Endothelial cell (in vitro differentiated cells): Measurements from ENCODE around the gene PLXNA2. TPM values are rescaled to one million over a fixed set of nuclear protein-coding genes. Genes with fewer than 3 reads are reported as not detected.

Source experiments
- DNase-seq: peaks from one replicate; pipeline ENCODE4 v3.0.0; 2021; ENCODE audit warnings: low spot score
- H3K27ac Mint-ChIP-seq: one replicate; pipeline ENCODE4 v1.8.0; 2021; ENCODE audit warnings: mixed read lengths, inconsistent platforms; ENCODE audit not compliant: unreplicated experiment
- H3K27me3 Mint-ChIP-seq: one replicate; pipeline ENCODE4 v1.8.0; 2021; ENCODE audit warnings: mild to moderate bottlenecking, moderate library complexity, mixed read lengths, inconsistent platforms; ENCODE audit not compliant: unreplicated experiment
- H3K36me3 Mint-ChIP-seq: one replicate; pipeline ENCODE4 v1.8.0; 2021; ENCODE audit warnings: mild to moderate bottlenecking, low read depth, mixed read lengths, inconsistent platforms; ENCODE audit not compliant: unreplicated experiment
- H3K4me1 Mint-ChIP-seq: one replicate; pipeline ENCODE4 v1.8.0; 2021; ENCODE audit warnings: mild to moderate bottlenecking, mixed read lengths, inconsistent platforms; ENCODE audit not compliant: unreplicated experiment
- H3K4me3 Mint-ChIP-seq: one replicate; pipeline ENCODE4 v1.8.0; 2021; ENCODE audit warnings: mild to moderate bottlenecking, mixed read lengths, inconsistent platforms; ENCODE audit not compliant: unreplicated experiment
- H3K9me3 Mint-ChIP-seq: one replicate; pipeline ENCODE4 v1.8.0; 2021; ENCODE audit warnings: mixed read lengths, inconsistent platforms; ENCODE audit not compliant: unreplicated experiment
- total RNA-seq: library from RNA; stranded (reverse); fragmentation: NEBNext Ultra II Directional; extraction: Animal tissue kit (Norgen Biotek cat#: 25700); gene quantifications from one replicate; pipeline ENCODE4 v1.2.1, GENCODE V29; 2021; ENCODE audit not compliant: unreplicated experiment
- TF ChIP-seq, protein P1 (sequence below): fragments of 200-600 bp; sonication (generic); IDR thresholded peaks from one replicate; pipeline ENCODE4 v1.5.0; 2021; ENCODE audit warnings: antibody characterized with exemption; ENCODE audit not compliant: unreplicated experiment

PLXNA2 gene
- total RNA-seq, 1 donor from 2014 or later, result 25.6 TPM

DNA sequence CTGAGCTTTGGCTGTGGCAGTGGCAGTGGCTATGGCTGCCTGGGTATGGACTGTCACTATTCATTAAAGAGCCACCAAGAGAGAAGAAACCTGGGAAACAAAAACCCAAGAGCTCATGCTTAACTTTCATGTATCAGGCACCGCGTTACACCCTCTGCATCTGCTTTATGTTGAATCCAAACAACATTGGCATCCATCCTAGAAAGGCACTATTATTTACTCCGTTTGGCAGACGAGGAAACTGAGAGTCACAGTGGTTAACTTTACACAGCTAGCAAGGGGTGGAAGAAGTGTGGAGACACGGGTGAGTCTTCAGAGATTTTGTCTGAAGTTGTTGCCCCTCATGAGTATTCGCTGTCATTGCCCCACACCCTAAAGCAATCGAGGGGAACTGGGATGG lies 63.8 kb downstream of the PLXNA2 start:
- no peaks in the 10 kb centered on the region for H3K9me3 Mint-ChIP-seq
- H3K27ac Mint-ChIP-seq, result no peak overlapping the region
- H3K27me3 Mint-ChIP-seq, result peaks cover 8% of the 10 kb centered on the region
- no peak for DNase-seq
- H3K36me3 Mint-ChIP-seq, result no peaks in the 10 kb centered on the region
- H3K4me3 Mint-ChIP-seq, result no peak overlapping the region
- TF ChIP-seq, protein P1, sequence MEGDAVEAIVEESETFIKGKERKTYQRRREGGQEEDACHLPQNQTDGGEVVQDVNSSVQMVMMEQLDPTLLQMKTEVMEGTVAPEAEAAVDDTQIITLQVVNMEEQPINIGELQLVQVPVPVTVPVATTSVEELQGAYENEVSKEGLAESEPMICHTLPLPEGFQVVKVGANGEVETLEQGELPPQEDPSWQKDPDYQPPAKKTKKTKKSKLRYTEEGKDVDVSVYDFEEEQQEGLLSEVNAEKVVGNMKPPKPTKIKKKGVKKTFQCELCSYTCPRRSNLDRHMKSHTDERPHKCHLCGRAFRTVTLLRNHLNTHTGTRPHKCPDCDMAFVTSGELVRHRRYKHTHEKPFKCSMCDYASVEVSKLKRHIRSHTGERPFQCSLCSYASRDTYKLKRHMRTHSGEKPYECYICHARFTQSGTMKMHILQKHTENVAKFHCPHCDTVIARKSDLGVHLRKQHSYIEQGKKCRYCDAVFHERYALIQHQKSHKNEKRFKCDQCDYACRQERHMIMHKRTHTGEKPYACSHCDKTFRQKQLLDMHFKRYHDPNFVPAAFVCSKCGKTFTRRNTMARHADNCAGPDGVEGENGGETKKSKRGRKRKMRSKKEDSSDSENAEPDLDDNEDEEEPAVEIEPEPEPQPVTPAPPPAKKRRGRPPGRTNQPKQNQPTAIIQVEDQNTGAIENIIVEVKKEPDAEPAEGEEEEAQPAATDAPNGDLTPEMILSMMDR, result no peak
- H3K4me1 Mint-ChIP-seq, result peaks cover 15% of the 10 kb centered on the region

DNA sequence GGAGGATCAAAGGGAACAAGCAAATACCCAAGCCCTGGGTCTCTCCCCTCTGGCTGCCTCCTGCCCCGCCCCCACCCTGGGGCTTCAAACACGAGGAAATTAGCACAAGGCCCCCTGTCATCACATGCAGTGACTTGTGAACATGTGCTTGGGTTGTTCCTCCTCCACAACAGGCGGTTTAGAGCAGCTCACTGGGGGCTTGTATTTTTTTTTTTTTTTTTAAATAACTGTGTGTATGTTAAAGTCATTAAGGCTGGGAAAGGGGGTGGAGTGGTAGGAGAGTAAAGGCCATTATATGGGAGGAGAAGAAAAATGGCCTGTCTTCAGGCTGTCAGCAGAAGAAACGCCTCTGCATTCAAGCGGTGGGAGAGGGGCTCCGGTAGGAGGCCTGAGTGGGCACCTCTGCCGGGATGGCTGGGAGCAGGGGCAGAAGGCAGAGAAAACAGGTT lies 64.2 kb downstream of the PLXNA2 start:
- H3K27me3 Mint-ChIP-seq, result peaks cover 8% of the 10 kb centered on the region
- no peak for DNase-seq
- H3K4me3 Mint-ChIP-seq, result no peak overlapping the region
- TF ChIP-seq, protein P1, result no peak
- H3K9me3 Mint-ChIP-seq, result no peaks in the 10 kb centered on the region
- no peaks in the 10 kb centered on the region for H3K36me3 Mint-ChIP-seq
- H3K4me1 Mint-ChIP-seq, result peaks cover 16% of the 10 kb centered on the region
- H3K27ac Mint-ChIP-seq, result no peak overlapping the region

DNA sequence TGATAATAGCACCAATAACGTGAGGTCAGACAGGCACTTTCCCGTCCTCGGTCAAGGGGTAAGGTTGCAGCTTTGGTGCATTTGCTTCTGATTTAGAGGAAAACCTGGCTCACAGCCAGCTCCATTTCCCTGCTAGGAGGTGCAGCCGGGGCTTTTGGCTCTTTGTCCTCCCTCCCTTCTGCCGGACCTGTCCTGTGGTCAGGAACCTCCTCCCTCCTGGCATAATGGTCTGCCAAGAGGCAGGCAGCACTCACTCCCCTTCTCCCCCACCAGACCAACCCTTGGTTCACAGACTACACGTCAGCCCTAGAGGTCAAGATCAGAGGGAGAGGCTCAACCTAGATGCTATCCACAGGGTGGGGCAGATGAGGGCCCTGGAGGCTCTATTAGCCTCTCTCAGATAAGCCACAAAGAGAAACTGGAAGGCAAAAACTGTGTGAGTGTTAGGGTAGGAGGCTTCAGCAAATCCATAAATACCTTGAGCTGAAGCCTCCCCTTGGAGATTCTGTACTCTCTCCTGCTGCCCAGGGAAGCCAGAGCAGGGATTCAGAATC lies 64.8 kb downstream of the PLXNA2 start:
- no peak for DNase-seq
- no peaks in the 10 kb centered on the region for H3K36me3 Mint-ChIP-seq
- peaks cover 8% of the 10 kb centered on the region for H3K27me3 Mint-ChIP-seq
- TF ChIP-seq, protein P1, result no peak
- no peak overlapping the region for H3K27ac Mint-ChIP-seq
- H3K9me3 Mint-ChIP-seq, result no peaks in the 10 kb centered on the region
- no peak overlapping the region for H3K4me3 Mint-ChIP-seq
- peaks cover 22% of the 10 kb centered on the region for H3K4me1 Mint-ChIP-seq

- Mint-ChIP-seq H3K27me3 (peaks cover 8% of the 10 kb centered on the region), H3K9me3 (no peaks in the 10 kb centered on the region), H3K4me1 (peaks cover 32% of the 10 kb centered on the region), H3K4me3 (no peak overlapping the region), H3K27ac (no peak overlapping the region), H3K36me3 (no peaks in the 10 kb centered on the region)
- TF ChIP-seq, protein P1, result no peak
- no peak for DNase-seq
Measured at GRCh38 chr1:208178091-208178529, 66.1 kb downstream of the PLXNA2 start.

DNA sequence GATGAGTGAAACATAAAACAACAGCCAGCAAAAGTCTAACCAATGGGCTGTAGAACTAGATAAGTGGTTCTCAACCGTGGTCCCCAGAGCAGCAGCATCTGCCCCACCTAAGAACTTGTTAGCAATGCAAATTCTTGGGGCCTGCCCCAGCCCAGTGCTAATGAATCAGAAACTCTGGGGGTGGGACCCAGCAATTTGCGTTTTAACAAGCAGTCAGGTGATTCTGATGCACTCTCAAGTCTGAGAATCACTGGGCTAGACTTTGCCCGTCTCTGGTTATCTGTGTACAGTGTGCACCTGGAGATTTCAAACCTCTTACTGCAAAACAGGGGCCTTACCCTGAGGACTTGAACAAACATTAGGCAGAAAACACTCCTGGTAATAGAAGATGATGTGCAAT lies 66.5 kb downstream of the PLXNA2 start:
- no peak overlapping the region for H3K4me3 Mint-ChIP-seq
- no peaks in the 10 kb centered on the region for H3K36me3 Mint-ChIP-seq
- H3K27ac Mint-ChIP-seq, result no peak overlapping the region
- peaks cover 28% of the 10 kb centered on the region for H3K4me1 Mint-ChIP-seq
- DNase-seq, result no peak
- peaks cover 8% of the 10 kb centered on the region for H3K27me3 Mint-ChIP-seq
- TF ChIP-seq, protein P1, result no peak
- no peaks in the 10 kb centered on the region for H3K9me3 Mint-ChIP-seq
